ENCODE data around the gene ZNF213.
A peak's percentile ranks its signal among the peaks of the same experiment; 100 is the strongest.

The ZNF213 gene

GRCh38 chr16:3170440-3171180 lies 35.8 kb downstream of the ZNF213 start:
- TF ChIP-seq, protein P1, sequence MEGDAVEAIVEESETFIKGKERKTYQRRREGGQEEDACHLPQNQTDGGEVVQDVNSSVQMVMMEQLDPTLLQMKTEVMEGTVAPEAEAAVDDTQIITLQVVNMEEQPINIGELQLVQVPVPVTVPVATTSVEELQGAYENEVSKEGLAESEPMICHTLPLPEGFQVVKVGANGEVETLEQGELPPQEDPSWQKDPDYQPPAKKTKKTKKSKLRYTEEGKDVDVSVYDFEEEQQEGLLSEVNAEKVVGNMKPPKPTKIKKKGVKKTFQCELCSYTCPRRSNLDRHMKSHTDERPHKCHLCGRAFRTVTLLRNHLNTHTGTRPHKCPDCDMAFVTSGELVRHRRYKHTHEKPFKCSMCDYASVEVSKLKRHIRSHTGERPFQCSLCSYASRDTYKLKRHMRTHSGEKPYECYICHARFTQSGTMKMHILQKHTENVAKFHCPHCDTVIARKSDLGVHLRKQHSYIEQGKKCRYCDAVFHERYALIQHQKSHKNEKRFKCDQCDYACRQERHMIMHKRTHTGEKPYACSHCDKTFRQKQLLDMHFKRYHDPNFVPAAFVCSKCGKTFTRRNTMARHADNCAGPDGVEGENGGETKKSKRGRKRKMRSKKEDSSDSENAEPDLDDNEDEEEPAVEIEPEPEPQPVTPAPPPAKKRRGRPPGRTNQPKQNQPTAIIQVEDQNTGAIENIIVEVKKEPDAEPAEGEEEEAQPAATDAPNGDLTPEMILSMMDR (IDR thresholded peaks at IDR 0.05), result no peak

GRCh38 chr16:3171181-3171854 lies 36.5 kb downstream of the ZNF213 start:
- TF ChIP-seq, protein P1 (IDR thresholded peaks at IDR 0.05), result no peak

DNA sequence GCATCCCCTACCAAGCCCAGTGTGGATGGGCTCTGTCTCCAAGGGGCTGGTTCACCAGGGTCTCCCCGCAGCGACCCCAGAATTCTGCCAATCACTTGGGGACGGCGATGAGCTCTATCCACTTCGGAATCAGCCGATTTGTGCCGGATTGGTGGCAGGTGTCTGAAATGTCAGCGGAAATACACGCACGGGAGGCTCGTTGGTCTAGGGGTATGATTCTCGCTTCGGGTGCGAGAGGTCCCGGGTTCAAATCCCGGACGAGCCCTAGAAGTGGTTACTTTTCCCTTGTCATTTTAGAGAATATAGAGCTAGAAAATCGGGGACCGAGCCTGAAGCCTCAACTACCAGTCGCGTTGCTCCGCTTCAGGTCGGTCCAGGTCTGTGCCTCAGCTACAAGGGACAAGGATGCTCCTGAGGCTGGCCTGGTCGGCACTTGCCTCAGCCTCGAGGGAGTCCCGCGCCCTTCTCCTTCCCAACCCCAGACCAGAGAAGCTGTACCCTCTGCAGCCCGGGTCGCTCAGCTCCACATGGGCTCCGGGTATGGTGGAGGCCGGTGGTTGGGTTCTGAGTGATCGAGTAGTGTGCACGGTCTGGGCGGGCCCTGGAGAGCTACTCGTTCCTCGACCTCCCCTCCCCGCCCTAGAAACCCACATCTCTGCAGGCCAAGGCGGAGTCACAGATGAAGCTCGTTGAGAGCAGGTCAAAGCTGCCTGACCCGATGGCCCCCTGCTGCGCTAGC lies 37.2 kb downstream of the ZNF213 start:
- TF ChIP-seq, protein P1 (IDR thresholded peaks at IDR 0.05), result no peak

DNA sequence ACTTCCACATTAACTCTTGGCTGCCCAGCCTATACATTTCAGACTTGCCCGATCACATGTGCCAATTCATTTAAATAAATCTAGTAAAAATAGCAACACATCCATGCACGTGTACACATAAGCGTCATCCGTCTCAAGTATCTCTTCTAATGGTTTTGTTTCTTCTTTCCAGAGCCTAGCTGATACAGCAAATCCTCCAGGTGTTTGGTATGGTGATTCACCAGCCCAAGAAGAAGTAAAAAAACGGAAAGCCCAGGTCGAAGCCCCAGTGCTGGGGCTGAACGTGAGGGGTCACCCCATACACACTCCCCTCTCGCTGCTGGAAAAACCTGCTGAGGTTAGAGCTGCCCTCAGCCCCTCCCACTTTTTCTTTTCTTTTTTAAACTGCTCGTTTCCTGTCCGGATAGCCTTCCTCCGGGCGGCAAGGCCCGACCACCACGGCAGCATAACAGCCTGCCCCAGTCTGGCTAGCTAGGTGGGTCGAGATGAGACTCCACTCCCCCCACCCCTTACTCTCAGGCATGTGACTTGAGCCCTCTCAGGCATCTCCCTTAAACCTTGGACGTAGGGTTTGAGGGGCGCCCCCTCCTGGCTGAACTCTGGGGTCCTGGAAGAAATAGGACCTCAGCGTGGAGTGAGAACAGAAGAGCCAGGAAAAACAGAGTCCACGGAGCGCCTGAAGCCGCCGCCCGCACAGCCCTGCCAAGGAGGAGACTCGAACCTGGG lies 39.2 kb downstream of the ZNF213 start:
- TF ChIP-seq, protein P1 (IDR thresholded peaks at IDR 0.05), result peak; percentile 22; the same call in 1 of the 2 replicates

DNA sequence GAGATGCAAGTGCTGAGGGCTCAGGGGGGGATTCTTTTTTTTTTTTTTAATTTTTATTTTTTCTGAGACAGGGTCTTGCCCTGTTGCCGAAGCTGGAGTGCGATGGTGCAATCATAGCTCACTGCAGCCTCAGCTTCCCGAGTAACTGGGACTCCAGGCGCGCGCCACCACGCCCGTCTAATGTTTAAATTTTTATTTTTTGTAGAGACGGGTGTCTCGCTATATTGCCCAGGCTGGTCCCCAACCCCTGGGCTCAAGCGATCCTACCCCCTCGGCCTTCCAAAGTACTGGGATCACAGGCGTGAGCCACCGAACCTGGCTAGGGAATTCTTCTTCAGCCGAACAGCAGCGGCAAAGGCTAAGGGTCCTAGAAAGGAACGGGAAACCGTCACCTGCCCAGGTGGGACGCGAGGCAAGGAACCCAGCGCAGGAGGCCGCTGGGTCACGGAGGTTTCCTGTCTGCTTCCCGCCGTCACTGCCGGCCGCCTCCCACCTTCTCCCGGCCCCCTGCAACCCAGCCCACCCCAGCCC lies 39.9 kb downstream of the ZNF213 start:
- TF ChIP-seq, protein P1 (IDR thresholded peaks at IDR 0.05), result no peak

DNA sequence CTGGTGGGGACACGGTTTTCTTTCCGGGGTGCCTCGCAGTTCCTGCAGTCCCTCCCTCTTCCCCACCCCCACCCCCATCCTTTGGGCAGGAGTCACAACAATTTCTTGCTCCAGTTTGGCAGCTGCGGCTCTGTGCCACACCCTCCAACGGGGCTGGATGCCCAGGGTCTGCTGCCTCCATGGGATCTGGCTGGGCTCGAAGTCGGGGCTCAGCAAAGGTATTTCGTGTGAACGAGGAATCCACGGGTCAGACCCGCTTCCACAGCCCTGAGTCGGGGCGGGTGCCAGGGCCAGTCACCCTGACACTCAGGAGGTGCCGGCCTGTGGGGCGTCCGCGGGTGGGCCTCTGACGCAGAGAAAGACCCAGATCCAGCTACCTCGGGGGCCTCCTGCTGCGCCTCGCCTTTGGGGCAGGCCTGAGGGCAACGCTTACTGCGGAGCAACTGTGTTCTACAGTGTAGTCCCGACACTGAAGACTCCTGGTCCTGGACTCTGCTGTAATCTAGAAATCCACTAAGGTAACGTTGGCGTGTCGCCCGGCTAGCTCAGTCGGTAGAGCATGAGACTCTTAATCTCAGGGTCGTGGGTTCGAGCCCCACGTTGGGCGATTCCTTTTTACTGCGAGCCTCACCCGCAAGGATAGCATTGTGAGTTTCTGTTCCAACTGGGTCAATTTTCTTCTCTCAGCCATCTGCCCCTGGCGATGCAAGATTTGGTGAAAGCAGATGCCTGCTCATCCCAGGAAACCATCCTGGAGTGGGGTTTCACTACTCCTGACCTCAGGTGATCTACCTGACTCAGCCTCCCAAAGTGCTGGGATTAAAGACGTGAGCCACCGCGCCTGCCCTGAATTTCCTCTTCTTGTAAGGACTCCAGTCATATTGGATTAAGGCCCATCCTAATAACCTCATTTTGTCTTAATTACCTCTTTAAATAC lies 40.6 kb downstream of the ZNF213 start:
- TF ChIP-seq, protein P1 (IDR thresholded peaks at IDR 0.05), result no peak
